Stimulated activated naive CD4-positive, alpha-beta T cell treated with Interleukin-2 at 50 U/mL for 16 hours (primary cell): Measurements from ENCODE around the gene RGL1.

Experiments used
- DNase-seq: peaks from one replicate; lab custom pipeline; 2025; lab: John Stamatoyannopoulos, UW

Gene RGL1

GRCh38 chr1:183869664-183870063 lies 64.7 kb downstream of the RGL1 start:
- no peak for DNase-seq

GRCh38 chr1:183870351-183871077 lies 65.6 kb downstream of the RGL1 start:
- no peak for DNase-seq

- DNase-seq: no peak
Measured at GRCh38 chr1:183871142-183871541, 66.2 kb downstream of the RGL1 start.

GRCh38 chr1:183871601-183872000 lies 66.7 kb downstream of the RGL1 start:
- no peak for DNase-seq

GRCh38 chr1:183872403-183872802 lies 67.5 kb downstream of the RGL1 start:
- no peak for DNase-seq

GRCh38 chr1:183873642-183874041 lies 68.7 kb downstream of the RGL1 start:
- DNase-seq: no peak

GRCh38 chr1:183876309-183876708 lies 71.4 kb downstream of the RGL1 start:
- no peak for DNase-seq

- DNase-seq: no peak
Measured at GRCh38 chr1:183877053-183877720, 72.3 kb downstream of the RGL1 start.

GRCh38 chr1:183879494-183879893 lies 74.6 kb downstream of the RGL1 start:
- no peak for DNase-seq

- DNase-seq: no peak
Measured at GRCh38 chr1:183879966-183880365, 75.0 kb downstream of the RGL1 start.

GRCh38 chr1:183880531-183881243 lies 75.8 kb downstream of the RGL1 start:
- no peak for DNase-seq

GRCh38 chr1:183881387-183882131 lies 76.6 kb downstream of the RGL1 start:
- no peak for DNase-seq

- no peak for DNase-seq
Measured at GRCh38 chr1:183882335-183883167, 77.6 kb downstream of the RGL1 start.

GRCh38 chr1:183883623-183884022 lies 78.7 kb downstream of the RGL1 start:
- no peak for DNase-seq

GRCh38 chr1:183884526-183884925 lies 79.6 kb downstream of the RGL1 start:
- DNase-seq: no peak

GRCh38 chr1:183885142-183885735 lies 80.3 kb downstream of the RGL1 start:
- DNase-seq: no peak

GRCh38 chr1:183886083-183886828 lies 81.3 kb downstream of the RGL1 start:
- DNase-seq: no peak

- DNase-seq: no peak
Measured at GRCh38 chr1:183886853-183887252, 81.9 kb downstream of the RGL1 start.

- DNase-seq: no peak
Measured at GRCh38 chr1:183887826-183888819, 83.2 kb downstream of the RGL1 start.
